Measurements from ENCODE around the gene UBE2V1.

UBE2V1 gene

GRCh38 chr20:50043573-50044352 lies 69.2 kb downstream of the UBE2V1 start:
- DNase-seq (ENCODE audit: low read depth) = no peak

GRCh38 chr20:50042370-50043313 lies 70.3 kb downstream of the UBE2V1 start:
- no peak for DNase-seq (ENCODE audit: low read depth)

GRCh38 chr20:50041246-50041873 lies 71.6 kb downstream of the UBE2V1 start:
- no peak for DNase-seq (ENCODE audit: low read depth)

- DNase-seq (ENCODE audit: low read depth) = no peak
Measured at GRCh38 chr20:50040432-50041245, 72.3 kb downstream of the UBE2V1 start.

- DNase-seq (ENCODE audit: low read depth) = no peak
Measured at GRCh38 chr20:50039706-50040431, 73.1 kb downstream of the UBE2V1 start.

- DNase-seq (ENCODE audit: low read depth) = no peak
Measured at GRCh38 chr20:50038574-50038991, 74.4 kb downstream of the UBE2V1 start.

- DNase-seq (ENCODE audit: low read depth) = no peak
Measured at GRCh38 chr20:50038169-50038568, 74.8 kb downstream of the UBE2V1 start.

- no peak for DNase-seq (ENCODE audit: low read depth)
Measured at GRCh38 chr20:50037575-50037974, 75.4 kb downstream of the UBE2V1 start.

- no peak for DNase-seq (ENCODE audit: low read depth)
Measured at GRCh38 chr20:50037123-50037522, 75.8 kb downstream of the UBE2V1 start.

- no peak for DNase-seq (ENCODE audit: low read depth)
Measured at GRCh38 chr20:50036703-50037102, 76.2 kb downstream of the UBE2V1 start.

GRCh38 chr20:50034567-50035180 lies 78.3 kb downstream of the UBE2V1 start:
- no peak for DNase-seq (ENCODE audit: low read depth)

GRCh38 chr20:50032955-50033666 lies 79.8 kb downstream of the UBE2V1 start:
- DNase-seq (ENCODE audit: low read depth) = no peak
